Glomerular visceral epithelial cell (primary cell): ENCODE data around the gene CALN1.

ENCODE experiments used
- DNase-seq: peaks from one replicate; pipeline ENCODE4 v3.0.0-alpha.2; 2016; ENCODE audit errors: extremely low spot score

Gene CALN1

GRCh38 chr7:72325561-72325960 lies 86.6 kb downstream of the CALN1 start:
- DNase-seq = no peak

DNA sequence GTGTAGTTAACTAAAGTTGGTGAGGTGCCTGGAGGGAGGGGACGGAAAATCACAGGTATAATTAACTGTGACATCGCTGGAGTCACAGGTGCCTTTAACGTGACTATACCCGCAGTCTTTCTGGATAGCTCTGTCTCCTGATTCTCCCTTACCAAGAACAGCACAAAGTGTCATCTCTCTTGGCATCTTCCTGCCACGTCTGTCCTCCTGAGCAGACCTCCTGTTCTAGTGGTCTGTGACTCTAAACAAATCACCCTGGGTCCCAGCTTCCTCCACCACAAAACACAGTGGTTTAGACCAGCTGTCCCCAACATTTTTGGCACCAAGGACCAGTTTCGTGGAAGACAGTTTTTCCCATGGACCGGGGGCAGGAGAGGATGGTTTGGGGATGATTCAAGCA lies 90.5 kb downstream of the CALN1 start:
- no peak for DNase-seq

DNA sequence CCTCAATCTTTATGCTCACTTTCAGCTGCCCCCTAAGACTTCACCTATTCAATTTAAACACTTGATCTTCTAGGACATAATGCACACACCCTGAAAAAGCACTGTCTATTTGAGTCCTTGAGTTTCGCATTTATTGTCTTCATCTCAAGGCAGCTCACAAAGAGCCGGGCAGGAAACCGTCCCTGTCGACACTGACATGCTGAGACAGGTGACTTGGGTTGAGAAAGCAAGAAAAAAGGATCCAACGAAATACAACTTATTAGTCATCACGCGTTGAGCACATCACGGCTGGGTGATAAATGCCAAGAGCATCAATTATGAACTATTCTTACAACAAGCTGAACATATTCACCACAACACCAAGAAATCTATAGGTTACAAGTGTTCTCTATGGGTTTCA lies 91.1 kb downstream of the CALN1 start:
- no peak for DNase-seq

DNA sequence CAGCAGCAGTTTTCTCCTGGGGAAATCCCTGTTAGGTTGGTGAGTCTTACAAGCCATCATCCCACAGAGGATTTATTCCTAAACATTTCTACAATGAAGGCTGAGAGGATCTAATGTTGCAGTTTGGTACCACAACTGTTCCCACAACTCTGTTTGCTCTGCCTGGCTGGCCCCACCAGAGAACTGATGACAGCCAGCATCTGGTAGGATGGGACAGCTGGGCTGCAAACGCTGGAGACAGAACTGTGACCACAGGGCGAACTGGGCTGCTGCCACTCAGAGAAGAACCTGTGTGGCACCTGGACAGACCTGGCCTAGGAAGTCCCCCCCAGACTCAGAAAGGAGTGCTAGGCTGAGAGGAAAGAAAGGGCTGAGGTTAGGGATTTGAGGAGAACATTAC lies 94.8 kb downstream of the CALN1 start:
- DNase-seq = no peak

GRCh38 chr7:72316148-72316547 lies 96.0 kb downstream of the CALN1 start:
- no peak for DNase-seq

GRCh38 chr7:72313906-72314305 lies 98.2 kb downstream of the CALN1 start:
- DNase-seq = no peak

GRCh38 chr7:72310301-72310700 lies 101.8 kb downstream of the CALN1 start:
- no peak for DNase-seq

DNA sequence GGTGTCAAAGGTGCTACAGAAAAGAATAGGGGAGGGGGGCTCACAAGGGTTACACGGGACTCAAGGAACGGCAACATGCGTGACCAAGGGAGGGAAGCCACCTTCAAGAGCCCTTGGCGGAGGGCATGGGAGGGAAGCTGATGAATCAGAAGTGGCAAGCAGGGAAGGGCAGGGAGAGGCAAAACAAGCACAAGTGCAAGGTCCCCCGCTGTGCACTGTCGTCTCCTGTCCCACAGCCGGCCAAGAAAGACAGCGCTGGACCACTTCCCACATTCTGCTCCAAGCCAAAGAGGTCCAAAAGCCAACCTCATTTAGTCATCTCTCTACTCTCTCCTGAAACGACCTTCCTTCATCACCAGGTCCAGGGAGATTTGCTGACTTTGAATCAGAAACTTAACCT lies 102.7 kb downstream of the CALN1 start:
- DNase-seq = no peak

GRCh38 chr7:72308986-72309385 lies 103.2 kb downstream of the CALN1 start:
- DNase-seq = no peak

GRCh38 chr7:72307566-72307965 lies 104.6 kb downstream of the CALN1 start:
- DNase-seq = no peak

DNA sequence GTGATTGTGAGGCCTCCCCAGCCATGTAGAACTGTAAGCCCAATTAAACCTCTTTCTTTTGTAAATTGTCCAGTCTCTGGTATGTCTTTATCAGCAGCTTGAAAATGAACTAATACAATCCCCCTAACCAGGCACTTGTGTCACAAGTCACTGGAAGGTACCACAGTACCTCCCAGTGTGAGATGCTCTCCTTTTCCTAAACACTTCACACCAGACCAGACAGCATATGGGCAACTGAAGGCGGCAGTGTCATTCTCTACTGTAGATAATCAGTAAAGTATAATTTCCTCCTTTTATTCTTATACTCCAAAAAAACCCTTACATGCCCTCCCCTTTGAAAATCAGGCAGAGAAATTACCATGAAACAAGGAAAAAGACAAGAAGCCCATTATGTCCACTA lies 113.2 kb downstream of the CALN1 start:
- no peak for DNase-seq

- no peak for DNase-seq
Measured at GRCh38 chr7:72298091-72298490, 114.0 kb downstream of the CALN1 start.

- DNase-seq = no peak
Measured at GRCh38 chr7:72297636-72298035, 114.5 kb downstream of the CALN1 start.

DNA sequence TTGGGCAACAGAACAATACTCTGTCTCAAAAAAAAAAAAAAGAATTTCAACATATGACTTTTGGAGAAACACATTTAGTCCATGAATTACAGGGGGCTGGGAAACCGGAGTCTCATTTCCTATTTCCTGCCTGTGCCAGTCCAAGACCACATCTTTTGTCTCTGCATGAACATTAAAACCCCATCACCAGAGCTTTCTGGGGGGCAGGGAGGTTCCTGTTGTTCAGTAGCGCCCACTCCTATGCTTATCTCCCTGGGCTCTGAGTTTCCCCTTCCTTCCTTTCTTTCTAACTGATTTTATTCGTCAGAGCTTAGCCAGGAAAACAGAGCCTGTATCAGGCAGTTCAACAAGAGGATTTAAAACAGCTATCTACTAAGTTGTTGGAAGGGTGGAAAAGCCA lies 119.3 kb downstream of the CALN1 start:
- DNase-seq = no peak

DNA sequence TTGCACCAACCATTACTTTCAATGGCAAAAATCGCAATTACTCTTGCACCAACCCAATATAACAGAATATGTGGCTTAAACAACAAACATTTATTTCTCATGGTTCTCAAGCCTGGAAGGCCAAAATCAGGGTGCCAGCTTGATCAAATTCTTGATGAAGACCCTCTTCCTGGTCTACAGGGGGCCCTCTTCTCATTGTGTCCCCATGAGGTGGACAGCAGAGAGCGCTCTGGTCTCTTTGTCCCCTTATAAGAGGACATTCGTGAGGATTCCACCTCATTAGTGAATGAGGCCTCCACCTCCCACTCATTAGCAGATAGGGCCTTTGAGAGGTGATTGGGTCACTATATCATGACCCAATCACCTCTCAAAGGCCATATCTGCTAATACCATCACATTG lies 120.0 kb downstream of the CALN1 start:
- no peak for DNase-seq

- no peak for DNase-seq
Measured at GRCh38 chr7:72286519-72286918, 125.6 kb downstream of the CALN1 start.

DNA sequence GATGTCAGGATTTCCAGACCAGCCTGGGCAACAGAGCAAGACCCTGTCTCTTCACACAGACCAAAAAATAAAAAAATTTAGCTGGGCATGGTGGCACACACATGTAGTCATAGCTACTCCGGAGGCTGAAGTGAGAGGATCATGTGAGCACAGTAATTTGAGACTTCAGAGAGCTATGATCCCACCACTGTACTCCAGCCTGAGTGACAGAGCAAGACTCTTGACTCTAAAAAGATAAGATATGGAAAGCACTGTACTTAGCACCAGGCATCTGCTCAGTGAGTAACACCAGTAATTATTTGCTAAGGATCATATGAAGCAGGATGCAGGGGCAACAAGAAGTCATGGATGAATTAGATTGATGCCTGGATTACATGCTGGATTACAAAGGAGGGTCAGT lies 128.8 kb downstream of the CALN1 start:
- DNase-seq = no peak

GRCh38 chr7:72281308-72281707 lies 130.8 kb downstream of the CALN1 start:
- DNase-seq = no peak

DNA sequence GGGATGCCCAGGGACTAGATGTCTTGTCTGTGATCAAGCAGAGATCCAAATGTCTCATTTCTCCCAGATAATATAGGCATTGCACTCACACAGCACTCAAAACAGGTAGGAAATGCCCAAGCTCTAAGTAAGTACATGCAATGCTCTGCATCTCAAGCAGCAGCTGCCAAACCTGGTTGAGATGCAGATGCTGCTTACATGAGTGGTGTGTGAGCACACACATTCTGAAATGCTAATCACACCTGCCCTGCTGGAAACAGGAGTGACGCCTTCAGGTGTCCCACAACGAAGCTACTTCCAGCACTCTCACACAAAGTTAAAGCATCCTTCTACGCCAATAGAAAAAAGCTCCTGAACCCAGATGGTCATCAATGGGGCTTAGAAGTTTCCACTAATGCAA lies 132.9 kb downstream of the CALN1 start:
- DNase-seq = no peak

DNA sequence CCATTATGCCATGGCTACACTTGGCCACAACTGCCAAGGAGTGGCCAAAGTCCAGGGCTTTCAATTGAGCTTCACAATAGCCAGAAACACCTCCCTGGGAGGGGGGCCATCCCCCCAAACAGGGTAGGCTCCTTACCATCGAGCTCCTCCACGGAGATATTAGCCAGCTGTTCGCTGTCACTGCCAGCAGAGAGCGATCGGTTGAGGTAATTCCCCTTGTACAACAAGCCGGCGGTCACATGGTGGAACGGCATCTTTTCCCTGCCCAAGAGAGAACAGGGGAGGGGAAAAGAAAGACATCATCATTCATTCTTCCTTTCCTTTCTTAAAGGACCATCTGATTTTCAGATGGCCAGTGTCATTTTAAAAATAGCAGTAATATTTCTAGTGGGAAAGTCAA lies 133.6 kb downstream of the CALN1 start:
- DNase-seq = no peak

- no peak for DNase-seq
Measured at GRCh38 chr7:72275382-72276070, 136.6 kb downstream of the CALN1 start.

- DNase-seq = no peak
Measured at GRCh38 chr7:72272479-72272878, 139.7 kb downstream of the CALN1 start.

GRCh38 chr7:72268796-72269195 lies 143.3 kb downstream of the CALN1 start:
- no peak for DNase-seq

GRCh38 chr7:72268090-72268489 lies 144.0 kb downstream of the CALN1 start:
- no peak for DNase-seq
